IPS-18a (cell line): ENCODE measurements around the gene PRADC1.

Experiments used
- H3K27ac ChIP-seq: one replicate; pipeline ENCODE4 v1.5.1; 2013; ENCODE audit warnings: low read length
- H3K27me3 ChIP-seq: one replicate; pipeline ENCODE4 v1.6.1; 2013; ENCODE audit warnings: mild to moderate bottlenecking, low read length; ENCODE audit not compliant: control insufficient read depth, insufficient read depth
- H3K36me3 ChIP-seq: one replicate; pipeline ENCODE4 v1.6.1; 2013; ENCODE audit warnings: low read depth, low read length; ENCODE audit not compliant: control insufficient read depth
- H3K4me1 ChIP-seq: one replicate; pipeline ENCODE4 v1.6.1; 2013; ENCODE audit warnings: low read depth, low read length; ENCODE audit not compliant: control insufficient read depth
- H3K4me3 ChIP-seq: one replicate; pipeline ENCODE4 v1.5.1; 2013; ENCODE audit warnings: low read length
- H3K9ac ChIP-seq: one replicate; pipeline ENCODE4 v1.6.1; 2013; ENCODE audit warnings: mild to moderate bottlenecking, low read length, moderate library complexity
- H3K9me3 ChIP-seq: one replicate; pipeline ENCODE4 v1.6.1; 2013; ENCODE audit warnings: low read depth, low read length; ENCODE audit not compliant: control insufficient read depth

The PRADC1 gene

DNA sequence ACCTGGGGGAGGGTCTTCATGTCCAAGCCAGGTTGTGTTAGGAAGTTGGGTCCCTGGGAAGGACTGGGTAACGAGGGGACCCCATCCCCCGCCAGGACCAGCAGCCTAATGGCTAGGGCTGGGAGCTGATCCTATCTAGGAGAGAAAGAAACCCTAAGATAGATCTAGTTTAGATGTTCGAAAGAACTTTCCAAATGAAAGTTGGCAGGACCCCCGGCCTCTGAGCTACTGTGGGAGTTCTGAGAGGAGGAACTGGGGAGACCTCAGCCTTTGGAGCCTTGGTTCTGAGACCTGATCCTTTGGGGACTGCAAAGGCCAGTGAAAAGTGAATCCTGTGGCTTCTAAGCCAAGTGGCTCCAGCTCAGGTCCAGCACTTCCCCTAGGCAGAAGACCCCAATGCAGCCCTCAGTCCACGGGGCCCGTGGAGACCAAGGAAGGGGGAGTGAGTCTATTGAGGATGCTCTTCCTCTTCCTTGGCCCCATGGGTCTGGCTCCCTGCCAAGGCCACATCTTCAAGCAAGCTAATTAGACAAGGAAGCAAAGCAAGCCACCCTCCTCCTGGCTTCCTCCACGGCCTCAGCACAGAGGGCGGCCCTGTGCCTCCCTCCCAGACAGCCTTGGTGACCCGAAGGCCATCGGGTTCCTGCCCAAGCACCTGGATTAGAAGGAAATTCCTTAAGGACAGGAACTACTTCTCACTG, 24.5 kb upstream of the PRADC1 start:
- H3K27ac ChIP-seq, result no peak overlapping the region
- H3K36me3 ChIP-seq, result peaks cover 10% of the 10 kb centered on the region
- no peak overlapping the region for H3K9ac ChIP-seq
- H3K27me3 ChIP-seq, result no peaks in the 10 kb centered on the region
- H3K4me3 ChIP-seq, result no peak overlapping the region
- no peaks in the 10 kb centered on the region for H3K9me3 ChIP-seq
- H3K4me1 ChIP-seq, result no peaks in the 10 kb centered on the region

DNA sequence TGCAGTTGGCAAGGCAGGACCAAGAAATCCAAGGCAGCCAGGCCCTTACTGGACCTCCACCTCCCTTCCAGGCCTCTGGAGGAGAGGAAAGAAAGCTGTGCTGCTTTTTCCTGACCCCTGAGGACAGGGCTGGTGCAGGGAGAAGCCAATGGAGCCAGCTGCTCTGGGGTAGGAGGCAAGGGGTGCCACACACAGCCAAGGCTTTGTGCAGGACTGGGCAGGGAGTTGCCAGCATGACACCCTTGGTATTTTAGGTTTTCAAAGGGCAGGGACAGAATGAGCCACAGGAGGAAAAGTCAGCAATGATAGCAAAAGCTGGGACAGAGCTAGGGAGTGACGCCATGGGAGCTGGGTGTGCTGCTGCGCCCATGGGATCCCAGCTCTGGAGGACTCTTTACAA, 24.0 kb upstream of the PRADC1 start:
- H3K36me3 ChIP-seq, result peaks cover 15% of the 10 kb centered on the region
- no peak overlapping the region for H3K27ac ChIP-seq
- no peaks in the 10 kb centered on the region for H3K27me3 ChIP-seq
- no peak overlapping the region for H3K9ac ChIP-seq
- H3K9me3 ChIP-seq, result no peaks in the 10 kb centered on the region
- no peaks in the 10 kb centered on the region for H3K4me1 ChIP-seq
- H3K4me3 ChIP-seq, result no peak overlapping the region

DNA sequence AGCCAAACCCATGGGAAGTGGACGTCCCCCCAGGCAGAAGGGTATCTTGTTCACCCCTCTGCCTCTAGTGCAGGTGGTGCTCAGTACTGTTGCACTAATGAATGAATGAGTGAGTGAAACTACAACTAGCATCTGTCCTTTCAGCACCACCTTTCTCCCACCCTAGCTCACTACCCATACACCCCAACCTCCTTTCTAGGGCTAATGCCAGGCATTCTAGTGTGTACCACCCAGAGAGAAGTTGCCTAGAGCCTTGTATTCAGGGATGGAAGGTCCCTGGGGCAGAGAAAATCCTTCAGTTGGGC, 23.5 kb upstream of the PRADC1 start:
- no peak overlapping the region for H3K27ac ChIP-seq
- H3K36me3 ChIP-seq, result peaks cover 19% of the 10 kb centered on the region
- no peak overlapping the region for H3K4me3 ChIP-seq
- H3K9ac ChIP-seq, result no peak overlapping the region
- H3K9me3 ChIP-seq, result no peaks in the 10 kb centered on the region
- no peaks in the 10 kb centered on the region for H3K27me3 ChIP-seq
- no peaks in the 10 kb centered on the region for H3K4me1 ChIP-seq

DNA sequence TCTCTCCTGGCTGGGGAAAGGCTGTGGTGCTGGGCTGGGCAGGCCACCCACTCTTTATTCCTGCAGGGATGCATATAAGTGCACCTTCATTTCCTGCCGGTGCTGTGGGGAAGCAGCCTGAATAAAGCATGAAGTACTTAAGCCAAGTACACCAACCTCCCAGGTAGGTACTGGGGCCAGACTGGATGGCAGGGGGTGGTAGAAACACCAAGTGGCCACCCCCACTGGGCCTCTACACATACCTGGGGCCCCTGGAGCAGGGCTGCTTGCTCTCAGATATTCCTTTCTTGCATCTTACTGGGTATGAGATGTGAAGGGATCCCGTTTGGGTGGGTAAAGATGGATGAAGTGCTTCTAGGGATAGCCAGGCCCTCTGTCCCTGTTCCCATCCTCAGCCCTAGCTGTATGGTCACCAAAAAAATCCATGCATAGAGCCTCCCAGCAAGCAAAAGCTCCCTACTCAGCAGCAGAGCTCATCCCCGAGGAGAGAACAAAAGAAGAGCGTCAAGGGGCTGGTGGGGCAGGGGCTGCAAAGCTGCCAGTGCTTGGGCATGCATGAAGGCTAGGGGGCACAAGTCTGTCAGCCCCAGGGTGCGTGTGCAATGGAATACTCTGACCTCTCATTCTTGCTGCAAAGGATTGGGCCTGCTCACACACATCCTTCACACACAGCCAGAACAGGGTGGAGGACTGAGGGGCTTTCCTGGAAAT, 23.0 kb upstream of the PRADC1 start:
- Histone ChIP-seq H3K36me3 (peaks cover 25% of the 10 kb centered on the region), H3K4me3 (no peak overlapping the region), H3K9me3 (no peaks in the 10 kb centered on the region), H3K9ac (no peak overlapping the region), H3K4me1 (no peaks in the 10 kb centered on the region), H3K27ac (no peak overlapping the region), H3K27me3 (no peaks in the 10 kb centered on the region)

DNA sequence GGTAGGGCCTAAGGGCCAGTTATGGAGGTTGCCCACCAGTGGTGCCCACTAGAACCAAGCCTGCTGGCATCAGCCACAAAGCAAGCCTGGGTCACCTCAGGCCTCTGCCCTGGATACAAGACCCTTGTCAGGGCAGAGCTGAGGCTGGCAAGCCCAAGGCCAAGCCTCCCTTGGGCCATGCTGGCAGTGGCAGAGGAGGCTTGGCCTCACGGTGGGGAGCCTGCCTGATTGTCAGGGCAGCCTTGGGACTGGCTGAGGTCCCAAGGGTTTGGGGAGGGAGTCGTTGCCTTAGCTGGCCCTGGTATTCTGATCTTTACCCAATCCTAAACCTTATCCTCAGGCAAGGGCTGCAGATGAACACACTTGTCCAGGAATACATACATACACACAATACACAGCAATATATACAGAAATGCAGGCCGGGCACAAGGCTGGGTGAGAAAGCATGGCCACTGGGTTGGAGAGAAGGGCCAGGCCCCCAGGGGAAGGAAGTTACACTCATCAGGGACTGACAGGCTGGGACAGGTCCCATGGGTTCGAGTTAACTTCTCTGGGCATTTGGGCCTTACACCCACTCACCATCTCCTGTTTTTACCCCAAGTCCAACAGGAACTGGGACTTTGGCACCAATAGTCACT, 22.1 kb upstream of the PRADC1 start:
- no peak overlapping the region for H3K4me3 ChIP-seq
- H3K9me3 ChIP-seq, result no peaks in the 10 kb centered on the region
- no peak overlapping the region for H3K27ac ChIP-seq
- H3K36me3 ChIP-seq, result peaks cover 34% of the 10 kb centered on the region
- H3K9ac ChIP-seq, result no peak overlapping the region
- H3K27me3 ChIP-seq, result no peaks in the 10 kb centered on the region
- no peaks in the 10 kb centered on the region for H3K4me1 ChIP-seq

DNA sequence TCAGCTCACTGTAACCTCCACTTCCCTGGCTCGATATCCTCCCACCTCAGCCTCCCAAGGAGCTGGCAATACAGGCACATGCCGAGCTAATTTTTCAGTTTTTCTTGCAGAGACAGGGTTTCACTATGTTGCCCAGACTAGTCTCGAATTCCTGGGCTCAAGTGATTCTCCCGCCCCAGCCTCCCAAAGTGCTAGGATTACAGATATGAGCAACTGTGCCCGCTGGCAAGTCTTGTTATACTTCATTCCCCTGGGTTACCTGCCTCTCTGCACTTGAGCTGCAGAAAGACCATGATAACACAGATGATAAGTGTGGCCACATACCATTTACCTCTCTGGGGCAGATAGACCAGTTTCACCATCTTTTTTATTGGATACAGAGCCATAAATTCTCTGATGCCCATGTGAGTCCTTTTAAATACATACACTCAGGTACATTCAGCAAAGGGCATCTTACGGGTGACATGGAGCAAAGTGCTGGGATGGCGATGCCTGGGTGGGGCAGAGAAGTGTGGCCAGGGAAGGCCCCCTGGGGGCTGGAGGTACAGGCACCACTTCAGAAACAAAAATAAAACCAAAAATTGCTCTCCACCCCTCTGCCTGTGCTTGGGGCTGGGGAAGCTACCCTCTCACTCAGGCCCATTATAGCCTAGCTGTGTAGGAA, 21.4 kb upstream of the PRADC1 start:
- no peak overlapping the region for H3K9ac ChIP-seq
- H3K9me3 ChIP-seq, result no peaks in the 10 kb centered on the region
- peaks cover 40% of the 10 kb centered on the region for H3K36me3 ChIP-seq
- H3K27me3 ChIP-seq, result no peaks in the 10 kb centered on the region
- no peak overlapping the region for H3K27ac ChIP-seq
- no peaks in the 10 kb centered on the region for H3K4me1 ChIP-seq
- H3K4me3 ChIP-seq, result no peak overlapping the region

- H3K36me3 ChIP-seq, result peaks cover 46% of the 10 kb centered on the region
- no peak overlapping the region for H3K4me3 ChIP-seq
- no peaks in the 10 kb centered on the region for H3K4me1 ChIP-seq
- no peaks in the 10 kb centered on the region for H3K27me3 ChIP-seq
- H3K27ac ChIP-seq, result no peak overlapping the region
- no peak overlapping the region for H3K9ac ChIP-seq
- no peaks in the 10 kb centered on the region for H3K9me3 ChIP-seq
Observed at GRCh38 chr2:73253901-73254300, 20.9 kb upstream of the PRADC1 start.

GRCh38 chr2:73253400-73253799, 20.4 kb upstream of the PRADC1 start:
- Histone ChIP-seq H3K27me3 (no peaks in the 10 kb centered on the region), H3K4me1 (no peaks in the 10 kb centered on the region), H3K4me3 (no peak overlapping the region), H3K36me3 (peaks cover 51% of the 10 kb centered on the region), H3K27ac (no peak overlapping the region), H3K9me3 (no peaks in the 10 kb centered on the region), H3K9ac (no peak overlapping the region)

- no peak overlapping the region for H3K9ac ChIP-seq
- H3K4me1 ChIP-seq, result no peaks in the 10 kb centered on the region
- H3K27me3 ChIP-seq, result no peaks in the 10 kb centered on the region
- H3K4me3 ChIP-seq, result no peak overlapping the region
- H3K27ac ChIP-seq, result no peak overlapping the region
- H3K36me3 ChIP-seq, result peaks cover 59% of the 10 kb centered on the region
- no peaks in the 10 kb centered on the region for H3K9me3 ChIP-seq
Observed at GRCh38 chr2:73252238-73253027, 19.4 kb upstream of the PRADC1 start.

DNA sequence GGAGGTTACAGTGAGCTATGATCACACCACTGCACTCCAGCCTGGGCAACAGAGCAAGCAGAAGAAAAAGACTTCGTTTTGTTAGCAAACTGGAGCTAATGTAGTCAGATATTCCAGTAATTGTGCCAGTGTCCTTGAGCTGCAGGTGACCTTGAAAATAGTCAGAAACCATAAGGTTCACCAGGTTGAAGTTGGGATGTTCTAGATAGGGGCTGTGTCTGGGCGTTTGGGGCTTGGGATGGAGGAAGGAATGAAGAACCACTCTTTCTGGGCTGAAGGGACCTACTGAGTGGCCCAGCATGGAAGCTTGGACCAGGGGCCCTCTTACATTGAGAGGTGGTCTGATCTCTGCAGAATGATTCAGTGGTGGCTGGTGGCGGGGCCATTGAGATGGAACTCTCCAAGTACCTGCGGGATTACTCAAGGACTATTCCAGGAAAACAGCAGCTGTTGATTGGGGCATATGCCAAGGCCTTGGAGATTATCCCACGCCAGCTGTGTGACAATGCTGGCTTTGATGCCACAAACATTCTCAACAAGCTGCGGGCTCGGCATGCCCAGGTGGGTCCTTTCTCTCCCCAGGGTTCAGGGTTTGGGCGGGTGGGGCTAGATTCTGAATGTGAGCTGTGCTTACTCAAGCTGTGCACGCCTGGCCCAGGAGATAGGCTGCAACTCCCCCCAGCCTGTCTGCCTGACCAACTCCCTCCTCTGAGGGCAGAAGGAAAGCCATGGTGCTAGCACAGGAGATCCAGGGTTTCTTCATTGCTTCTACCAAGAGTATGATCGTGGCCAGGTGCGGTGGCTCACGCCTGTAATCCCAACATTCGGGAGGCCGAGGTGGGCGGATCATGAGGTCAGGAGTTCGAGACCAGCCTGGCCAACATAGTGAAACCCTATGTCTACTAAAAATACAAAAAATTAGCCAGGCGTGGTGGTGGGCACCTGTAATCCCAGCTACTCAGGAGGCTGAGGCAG, 18.1 kb upstream of the PRADC1 start:
- H3K9ac ChIP-seq, result no peak overlapping the region

More for the DNA sequence above, 18.1 kb upstream of the PRADC1 start:
- H3K4me1 ChIP-seq, result no peaks in the 10 kb centered on the region
- peaks cover 72% of the 10 kb centered on the region for H3K36me3 ChIP-seq
- H3K9me3 ChIP-seq, result no peaks in the 10 kb centered on the region
- H3K4me3 ChIP-seq, result no peak overlapping the region
- H3K27ac ChIP-seq, result no peak overlapping the region
- no peaks in the 10 kb centered on the region for H3K27me3 ChIP-seq
